ENCODE data around the gene HK1. TPM values are rescaled to one million over a fixed set of nuclear protein-coding genes. Genes with fewer than 3 reads are reported as not detected.
A peak's percentile ranks its signal among the peaks of the same experiment; 100 is the strongest.

HK1 gene
- total and polyA plus RNA-seq, 4 donors: 53.9 to 144 (median 126) TPM

DNA sequence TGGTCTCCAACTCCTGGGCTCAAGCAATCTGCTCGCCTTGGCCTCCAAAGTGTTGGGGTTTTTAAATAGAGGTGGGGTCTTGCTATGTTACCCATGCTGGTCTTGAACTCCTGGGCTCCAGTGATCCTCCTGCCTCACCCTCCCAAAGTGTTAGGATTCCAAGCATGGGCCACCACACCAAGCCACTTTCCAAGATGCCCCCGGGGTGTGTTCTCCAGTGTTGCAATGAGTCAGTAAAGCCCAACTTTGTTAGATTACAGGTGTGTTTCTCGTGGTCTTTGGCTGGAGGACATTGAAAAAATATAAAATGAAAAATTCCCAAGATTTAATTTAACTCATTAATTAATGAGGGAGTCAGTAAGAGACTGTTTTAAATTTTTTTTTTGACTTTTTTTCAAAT lies 109.2 kb downstream of the HK1 start:
- Histone ChIP-seq H3K9me3 (ENCODE audit: control insufficient read depth, insufficient read depth, low read length) (no peaks in the 10 kb centered on the region), H3K4me3 (ENCODE audit: low read depth, low read length) (no peak overlapping the region), H3K4me1 (ENCODE audit: control insufficient read depth, insufficient read depth, low read length) (peaks cover 9% of the 10 kb centered on the region), H3K36me3 (ENCODE audit: control insufficient read depth, insufficient read depth, low read length) (peaks cover 75% of the 10 kb centered on the region), H3K27ac (ENCODE audit: low read depth, low read length) (no peak overlapping the region), H3K27me3 (ENCODE audit: control insufficient read depth, insufficient read depth, low read length) (no peaks in the 10 kb centered on the region)
- 100% methylated on average over 1 of the region's 3 CpGs for WGBS (ENCODE audit: insufficient coverage)
- DNase-seq (ENCODE audit: low read depth in 4 of 6, low spot score in 6 of 6): no peak

DNA sequence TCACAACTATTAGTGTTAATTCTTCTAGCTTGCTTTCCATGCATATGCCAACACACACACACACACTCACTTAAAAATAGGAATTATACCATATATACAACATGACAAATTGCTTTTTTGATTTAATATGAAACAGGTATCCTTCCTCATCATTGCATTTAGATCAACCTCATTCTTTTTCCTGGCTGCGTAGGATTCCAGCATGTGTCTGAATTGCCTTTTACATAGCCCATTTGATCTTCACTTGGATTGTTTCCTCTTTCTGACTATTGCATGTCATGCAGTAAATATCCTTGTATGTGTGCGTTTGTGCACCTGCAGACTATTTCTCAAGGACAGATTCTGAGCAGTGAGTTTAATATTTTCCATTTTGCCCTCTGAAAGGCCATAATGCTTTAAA lies 110.2 kb downstream of the HK1 start:
- no peaks in the 10 kb centered on the region for H3K9me3 ChIP-seq (ENCODE audit: control insufficient read depth, insufficient read depth, low read length)
- no CpG with 5 or more reads among the region's 2 CpGs for WGBS (ENCODE audit: insufficient coverage)
- peaks cover 70% of the 10 kb centered on the region for H3K36me3 ChIP-seq (ENCODE audit: control insufficient read depth, insufficient read depth, low read length)
- H3K4me1 ChIP-seq (ENCODE audit: control insufficient read depth, insufficient read depth, low read length): peaks cover 9% of the 10 kb centered on the region
- H3K27me3 ChIP-seq (ENCODE audit: control insufficient read depth, insufficient read depth, low read length): no peaks in the 10 kb centered on the region
- H3K4me3 ChIP-seq (ENCODE audit: low read depth, low read length): no peak overlapping the region
- no peak for DNase-seq (ENCODE audit: low read depth in 4 of 6, low spot score in 6 of 6)
- H3K27ac ChIP-seq (ENCODE audit: low read depth, low read length): no peak overlapping the region

DNA sequence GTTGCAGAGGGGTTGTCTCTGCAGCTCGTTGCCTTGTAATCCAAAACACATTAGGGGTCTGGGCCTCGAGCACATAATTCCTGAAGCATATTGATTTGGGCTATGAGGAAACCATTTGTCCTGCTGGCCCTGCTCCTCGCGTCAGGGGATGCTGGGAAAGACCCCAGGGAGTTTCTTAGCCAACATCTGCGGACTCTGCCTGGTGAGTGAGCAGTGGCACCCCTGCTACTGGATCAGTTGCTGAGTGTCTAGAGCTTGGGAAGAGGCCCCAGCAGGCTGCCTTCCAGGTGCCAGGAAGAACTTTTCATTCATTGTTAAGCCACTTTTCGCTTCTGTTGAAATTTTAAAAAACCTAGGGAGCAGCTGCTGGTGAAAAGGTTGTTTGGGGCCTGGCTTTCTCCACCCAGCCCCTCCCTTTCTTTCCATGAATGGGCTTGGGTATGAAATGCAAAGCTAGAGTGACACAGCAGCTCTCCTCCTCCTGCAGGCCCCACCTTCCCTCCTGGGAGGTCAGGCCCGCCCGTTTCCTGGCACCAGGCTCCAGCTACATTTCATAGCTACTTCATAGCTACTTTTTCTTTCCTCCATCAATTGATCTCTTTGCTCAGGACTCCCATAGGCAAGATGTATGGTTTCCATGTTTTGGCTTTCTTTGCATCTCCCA lies 111.7 kb downstream of the HK1 start:
- WGBS (ENCODE audit: insufficient coverage): 38% methylated on average over 5 of the region's 8 CpGs
- Histone ChIP-seq H3K36me3 (ENCODE audit: control insufficient read depth, insufficient read depth, low read length) (peaks cover 62% of the 10 kb centered on the region), H3K4me3 (ENCODE audit: low read depth, low read length) (no peak overlapping the region), H3K27ac (ENCODE audit: low read depth, low read length) (no peak overlapping the region), H3K27me3 (ENCODE audit: control insufficient read depth, insufficient read depth, low read length) (no peaks in the 10 kb centered on the region), H3K4me1 (ENCODE audit: control insufficient read depth, insufficient read depth, low read length) (peaks cover 9% of the 10 kb centered on the region), H3K9me3 (ENCODE audit: control insufficient read depth, insufficient read depth, low read length) (no peaks in the 10 kb centered on the region)
- no peak for DNase-seq (ENCODE audit: low read depth in 4 of 6, low spot score in 6 of 6)

DNA sequence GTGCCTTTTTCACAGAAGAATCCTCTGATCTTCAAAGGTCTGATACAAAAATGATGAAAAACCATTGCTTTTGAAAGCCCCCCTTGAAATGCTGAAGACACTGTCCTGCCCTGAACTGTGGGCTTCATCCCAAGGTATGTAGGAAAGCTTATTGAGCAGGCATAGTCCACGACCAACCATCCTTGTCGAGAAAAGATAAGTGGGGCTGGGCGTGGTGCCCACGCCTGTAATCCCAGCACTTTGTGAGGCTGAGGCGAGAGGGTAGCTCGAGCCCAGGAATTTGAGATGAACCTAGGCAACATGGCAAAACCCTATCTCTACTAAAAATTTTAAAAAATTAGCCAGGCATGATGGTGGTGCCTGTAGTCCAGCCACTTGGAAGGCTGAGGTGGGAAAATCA lies 112.9 kb downstream of the HK1 start:
- Histone ChIP-seq H3K4me3 (ENCODE audit: low read depth, low read length) (no peak overlapping the region), H3K36me3 (ENCODE audit: control insufficient read depth, insufficient read depth, low read length) (peaks cover 58% of the 10 kb centered on the region), H3K4me1 (ENCODE audit: control insufficient read depth, insufficient read depth, low read length) (peaks cover 9% of the 10 kb centered on the region), H3K27me3 (ENCODE audit: control insufficient read depth, insufficient read depth, low read length) (no peaks in the 10 kb centered on the region), H3K27ac (ENCODE audit: low read depth, low read length) (no peak overlapping the region), H3K9me3 (ENCODE audit: control insufficient read depth, insufficient read depth, low read length) (no peaks in the 10 kb centered on the region)
- WGBS (ENCODE audit: insufficient coverage): no CpG with 5 or more reads among the region's 6 CpGs
- DNase-seq (ENCODE audit: low read depth in 4 of 6, low spot score in 6 of 6): no peak

DNA sequence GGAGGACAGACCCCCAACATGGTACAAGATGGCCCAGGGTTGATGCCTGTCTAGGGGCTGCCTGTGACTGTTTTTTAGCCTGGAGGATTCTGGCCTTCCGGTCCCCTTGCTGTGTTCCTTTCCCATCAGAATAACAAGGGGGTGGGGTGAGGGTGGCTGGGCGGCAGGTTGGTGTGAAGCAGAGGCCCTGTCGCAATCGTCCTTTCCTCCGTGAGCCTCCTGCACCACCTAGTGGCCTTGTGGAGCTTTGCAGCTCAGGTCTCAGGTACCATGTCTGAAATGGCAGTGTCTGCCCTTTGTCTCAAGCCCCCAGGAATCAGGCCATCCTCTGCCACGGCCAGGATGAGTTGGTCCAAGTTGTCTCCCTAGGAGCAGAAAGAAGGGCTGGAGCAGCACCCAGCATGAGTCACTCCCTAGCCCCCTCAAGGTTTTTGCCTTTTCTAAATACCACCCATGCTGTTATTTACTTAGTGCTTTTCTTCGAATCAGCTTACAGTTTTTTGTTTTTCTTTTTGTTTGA lies 114.2 kb downstream of the HK1 start:
- Histone ChIP-seq H3K27me3 (ENCODE audit: control insufficient read depth, insufficient read depth, low read length) (no peaks in the 10 kb centered on the region), H3K27ac (ENCODE audit: low read depth, low read length) (no peak overlapping the region), H3K36me3 (ENCODE audit: control insufficient read depth, insufficient read depth, low read length) (peaks cover 49% of the 10 kb centered on the region), H3K9me3 (ENCODE audit: control insufficient read depth, insufficient read depth, low read length) (no peaks in the 10 kb centered on the region), H3K4me3 (ENCODE audit: low read depth, low read length) (no peak overlapping the region), H3K4me1 (ENCODE audit: control insufficient read depth, insufficient read depth, low read length) (peaks cover 9% of the 10 kb centered on the region)
- DNase-seq (ENCODE audit: low read depth in 4 of 6, low spot score in 6 of 6): peak in 5 of 6 donors; percentile 58 to 96 (median 72)
- 0% methylated on average over 4 of the region's 7 CpGs for WGBS (ENCODE audit: insufficient coverage)

DNA sequence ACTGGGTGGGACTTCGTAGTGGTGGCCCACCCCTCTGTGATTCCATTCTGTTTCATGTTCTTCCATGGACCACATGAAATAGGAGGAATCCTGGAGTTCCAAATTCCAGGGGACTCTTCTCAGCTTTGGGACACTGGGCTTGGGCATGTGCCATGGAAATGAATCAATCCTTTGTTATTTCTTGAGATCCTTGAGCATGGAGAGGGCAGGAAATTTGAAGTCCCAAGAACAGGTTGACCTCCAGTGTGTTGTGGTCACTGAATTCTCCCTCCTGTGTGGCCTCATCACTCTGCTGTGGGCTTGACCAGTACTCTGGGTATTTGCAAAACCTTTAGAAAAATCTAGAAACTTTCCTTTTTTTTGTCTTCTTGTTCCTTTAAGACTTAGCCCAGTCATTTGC lies 115.7 kb downstream of the HK1 start:
- Histone ChIP-seq H3K27ac (ENCODE audit: low read depth, low read length) (no peak overlapping the region), H3K27me3 (ENCODE audit: control insufficient read depth, insufficient read depth, low read length) (no peaks in the 10 kb centered on the region), H3K36me3 (ENCODE audit: control insufficient read depth, insufficient read depth, low read length) (peaks cover 51% of the 10 kb centered on the region), H3K9me3 (ENCODE audit: control insufficient read depth, insufficient read depth, low read length) (no peaks in the 10 kb centered on the region), H3K4me1 (ENCODE audit: control insufficient read depth, insufficient read depth, low read length) (peaks cover 15% of the 10 kb centered on the region), H3K4me3 (ENCODE audit: low read depth, low read length) (no peak overlapping the region)
- no peak for DNase-seq (ENCODE audit: low read depth in 4 of 6, low spot score in 6 of 6)
- WGBS (ENCODE audit: insufficient coverage): 75% methylated on average over 1 of the region's 1 CpG

DNA sequence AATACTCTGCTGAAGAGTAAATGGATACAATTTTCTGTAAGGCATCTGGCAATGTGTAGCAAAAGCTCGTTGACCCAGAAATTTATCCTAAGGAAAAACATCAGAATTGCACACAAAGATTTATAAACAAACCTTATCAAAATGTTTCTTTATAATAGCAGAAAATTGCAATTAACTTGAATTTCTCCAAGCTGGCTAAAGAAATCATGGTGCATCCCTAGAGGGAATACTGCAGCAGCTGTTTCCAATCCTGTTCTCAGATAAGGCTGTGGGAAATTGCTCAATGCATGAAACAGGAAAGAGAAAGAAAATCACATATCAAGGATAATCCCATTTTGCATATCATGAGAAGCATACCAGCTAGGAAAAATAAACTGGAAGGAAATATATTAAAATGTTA lies 119.7 kb downstream of the HK1 start:
- Histone ChIP-seq H3K4me1 (ENCODE audit: control insufficient read depth, insufficient read depth, low read length) (peaks cover 6% of the 10 kb centered on the region), H3K27me3 (ENCODE audit: control insufficient read depth, insufficient read depth, low read length) (no peaks in the 10 kb centered on the region), H3K4me3 (ENCODE audit: low read depth, low read length) (no peak overlapping the region), H3K9me3 (ENCODE audit: control insufficient read depth, insufficient read depth, low read length) (no peaks in the 10 kb centered on the region), H3K36me3 (ENCODE audit: control insufficient read depth, insufficient read depth, low read length) (peaks cover 68% of the 10 kb centered on the region), H3K27ac (ENCODE audit: low read depth, low read length) (no peak overlapping the region)
- no CpG with 5 or more reads among the region's 1 CpG for WGBS (ENCODE audit: insufficient coverage)
- peak in 1 of 6 donors; percentile 69 for DNase-seq (ENCODE audit: low read depth in 4 of 6, low spot score in 6 of 6)

DNA sequence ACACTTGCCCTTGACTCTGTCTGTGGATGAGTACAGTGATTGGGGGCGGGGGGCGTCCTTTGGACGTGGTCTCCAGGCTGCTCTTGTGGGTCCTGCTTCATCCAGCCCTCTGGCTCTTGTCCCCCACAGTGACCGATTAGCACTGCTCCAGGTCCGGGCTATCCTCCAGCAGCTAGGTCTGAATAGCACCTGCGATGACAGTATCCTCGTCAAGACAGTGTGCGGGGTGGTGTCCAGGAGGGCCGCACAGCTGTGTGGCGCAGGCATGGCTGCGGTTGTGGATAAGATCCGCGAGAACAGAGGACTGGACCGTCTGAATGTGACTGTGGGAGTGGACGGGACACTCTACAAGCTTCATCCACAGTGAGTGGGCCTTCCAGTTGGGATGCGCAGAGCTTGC lies 120.2 kb downstream of the HK1 start:
- H3K9me3 ChIP-seq (ENCODE audit: control insufficient read depth, insufficient read depth, low read length): no peaks in the 10 kb centered on the region
- no peak overlapping the region for H3K4me3 ChIP-seq (ENCODE audit: low read depth, low read length)
- DNase-seq (ENCODE audit: low read depth in 4 of 6, low spot score in 6 of 6): no peak
- peaks cover 68% of the 10 kb centered on the region for H3K36me3 ChIP-seq (ENCODE audit: control insufficient read depth, insufficient read depth, low read length)
- H3K27ac ChIP-seq (ENCODE audit: low read depth, low read length): no peak overlapping the region
- peaks cover 6% of the 10 kb centered on the region for H3K4me1 ChIP-seq (ENCODE audit: control insufficient read depth, insufficient read depth, low read length)
- 87% methylated on average over 14 of the region's 16 CpGs for WGBS (ENCODE audit: insufficient coverage)
- no peaks in the 10 kb centered on the region for H3K27me3 ChIP-seq (ENCODE audit: control insufficient read depth, insufficient read depth, low read length)

DNA sequence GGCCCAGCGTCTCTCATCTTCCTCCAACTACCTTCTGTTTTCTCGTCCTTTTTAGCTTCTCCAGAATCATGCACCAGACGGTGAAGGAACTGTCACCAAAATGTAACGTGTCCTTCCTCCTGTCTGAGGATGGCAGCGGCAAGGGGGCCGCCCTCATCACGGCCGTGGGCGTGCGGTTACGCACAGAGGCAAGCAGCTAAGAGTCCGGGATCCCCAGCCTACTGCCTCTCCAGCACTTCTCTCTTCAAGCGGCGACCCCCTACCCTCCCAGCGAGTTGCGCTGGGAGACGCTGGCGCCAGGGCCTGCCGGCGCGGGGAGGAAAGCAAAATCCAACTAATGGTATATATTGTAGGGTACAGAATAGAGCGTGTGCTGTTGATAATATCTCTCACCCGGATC lies 122.6 kb downstream of the HK1 start:
- no peaks in the 10 kb centered on the region for H3K9me3 ChIP-seq (ENCODE audit: control insufficient read depth, insufficient read depth, low read length)
- 97% methylated on average over 10 of the region's 23 CpGs for WGBS (ENCODE audit: insufficient coverage)
- H3K4me1 ChIP-seq (ENCODE audit: control insufficient read depth, insufficient read depth, low read length): peaks cover 6% of the 10 kb centered on the region
- peaks cover 59% of the 10 kb centered on the region for H3K36me3 ChIP-seq (ENCODE audit: control insufficient read depth, insufficient read depth, low read length)
- H3K4me3 ChIP-seq (ENCODE audit: low read depth, low read length): no peak overlapping the region
- no peak overlapping the region for H3K27ac ChIP-seq (ENCODE audit: low read depth, low read length)
- no peaks in the 10 kb centered on the region for H3K27me3 ChIP-seq (ENCODE audit: control insufficient read depth, insufficient read depth, low read length)
- DNase-seq (ENCODE audit: low read depth in 4 of 6, low spot score in 6 of 6): no peak

DNA sequence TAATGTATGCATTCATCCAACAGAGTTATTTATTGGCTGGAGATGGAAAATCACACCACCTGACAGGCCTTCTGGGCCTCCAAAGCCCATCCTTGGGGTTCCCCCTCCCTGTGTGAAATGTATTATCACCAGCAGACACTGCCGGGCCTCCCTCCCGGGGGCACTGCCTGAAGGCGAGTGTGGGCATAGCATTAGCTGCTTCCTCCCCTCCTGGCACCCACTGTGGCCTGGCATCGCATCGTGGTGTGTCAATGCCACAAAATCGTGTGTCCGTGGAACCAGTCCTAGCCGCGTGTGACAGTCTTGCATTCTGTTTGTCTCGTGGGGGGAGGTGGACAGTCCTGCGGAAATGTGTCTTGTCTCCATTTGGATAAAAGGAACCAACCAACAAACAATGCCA lies 123.1 kb downstream of the HK1 start:
- Histone ChIP-seq H3K27ac (ENCODE audit: low read depth, low read length) (no peak overlapping the region), H3K36me3 (ENCODE audit: control insufficient read depth, insufficient read depth, low read length) (peaks cover 54% of the 10 kb centered on the region), H3K4me3 (ENCODE audit: low read depth, low read length) (no peak overlapping the region), H3K4me1 (ENCODE audit: control insufficient read depth, insufficient read depth, low read length) (peaks cover 6% of the 10 kb centered on the region), H3K27me3 (ENCODE audit: control insufficient read depth, insufficient read depth, low read length) (no peaks in the 10 kb centered on the region), H3K9me3 (ENCODE audit: control insufficient read depth, insufficient read depth, low read length) (no peaks in the 10 kb centered on the region)
- 87% methylated on average over 9 of the region's 11 CpGs for WGBS (ENCODE audit: insufficient coverage)
- no peak for DNase-seq (ENCODE audit: low read depth in 4 of 6, low spot score in 6 of 6)
